NCI-H748 (cell line): ENCODE data around the gene DIABLO.
A peak's percentile ranks its signal among the peaks of the same experiment; 100 is the strongest.
"Not testable (repeated sequence)": the region's sequence is repeated elsewhere in the genome, so short reads cannot be mapped to it uniquely, and the experiment has no call there.

Experiments
- DNase-seq: peaks from one replicate; lab custom pipeline; 2025; ENCODE audit not compliant: unreplicated experiment; lab: John Stamatoyannopoulos, UW

Gene DIABLO

GRCh38 chr12:122190842-122191668, 34.8 kb downstream of the DIABLO start:
- DNase-seq, result peak; percentile 60

- DNase-seq, result no peak
These were observed 36.0 kb downstream of the DIABLO start for GRCh38 chr12:122189626-122190475.

GRCh38 chr12:122187466-122187865, 38.4 kb downstream of the DIABLO start:
- DNase-seq, result no peak

- DNase-seq, result no peak
These were observed 40.3 kb downstream of the DIABLO start for GRCh38 chr12:122185494-122186082.

- DNase-seq, result no peak
These were observed 40.8 kb downstream of the DIABLO start for GRCh38 chr12:122185079-122185478.

GRCh38 chr12:122184517-122184916, 41.3 kb downstream of the DIABLO start:
- DNase-seq, result no peak

- DNase-seq, result no peak
These were observed 42.3 kb downstream of the DIABLO start for GRCh38 chr12:122183588-122183940.

- DNase-seq, result peak; percentile 87
These were observed 42.8 kb downstream of the DIABLO start, which contains the start of gene LRRC43 for GRCh38 chr12:122182887-122183587. Gene LRRC43 (plus strand): TSS chr12:122183123. CDS start chr12:122183145, 22 bp downstream.

- DNase-seq, result not testable (repeated sequence)
These were observed 49.4 kb downstream of the DIABLO start for GRCh38 chr12:122176473-122176872.

GRCh38 chr12:122174155-122174845, 51.6 kb downstream of the DIABLO start, which contains the start of gene IL31:
Gene IL31 (minus strand): TSS chr12:122174221. CDS start chr12:122174172, 49 bp downstream.
- no peak for DNase-seq

GRCh38 chr12:122172262-122172939, 53.5 kb downstream of the DIABLO start:
- no peak for DNase-seq

- DNase-seq, result no peak
These were observed 54.5 kb downstream of the DIABLO start for GRCh38 chr12:122171399-122171798.

GRCh38 chr12:122168492-122168891, 57.4 kb downstream of the DIABLO start:
- no peak for DNase-seq

GRCh38 chr12:122167356-122167925, 58.4 kb downstream of the DIABLO start:
- DNase-seq, result no peak

GRCh38 chr12:122166422-122167349, 59.2 kb downstream of the DIABLO start:
- no peak for DNase-seq

GRCh38 chr12:122162976-122163375, 62.9 kb downstream of the DIABLO start:
- no peak for DNase-seq

- no peak for DNase-seq
These were observed 64.2 kb downstream of the DIABLO start for GRCh38 chr12:122161682-122162081.

- DNase-seq, result no peak
These were observed 65.1 kb downstream of the DIABLO start for GRCh38 chr12:122160761-122161160.
